Occipital lobe (tissue), 2 donors: Measurements from ENCODE around the gene GJA10. TPM values are rescaled to one million over a fixed set of nuclear protein-coding genes. Genes with fewer than 3 reads are reported as not detected.
"Not testable (repeated sequence)": the region's sequence is repeated elsewhere in the genome, so short reads cannot be mapped to it uniquely, and the experiment has no call there.

Experiments
- DNase-seq: peaks from one replicate; lab custom pipeline; 2025; lab: John Stamatoyannopoulos, UW
- total RNA-seq: library from RNA; depleted of rRNA; stranded (reverse); fragments of >200 nt; gene quantifications from one replicate; pipeline ENCODE4 v1.2.3, GENCODE V29; 2014

The GJA10 gene
- total RNA-seq = not detected

- DNase-seq = no peak
Measured at GRCh38 chr6:89894169-89894568, at the start of gene GJA10. Gene GJA10, plus strand, starts transcription at chr6:89894469. Its CDS starts 0 bp downstream, at chr6:89894469.

DNA sequence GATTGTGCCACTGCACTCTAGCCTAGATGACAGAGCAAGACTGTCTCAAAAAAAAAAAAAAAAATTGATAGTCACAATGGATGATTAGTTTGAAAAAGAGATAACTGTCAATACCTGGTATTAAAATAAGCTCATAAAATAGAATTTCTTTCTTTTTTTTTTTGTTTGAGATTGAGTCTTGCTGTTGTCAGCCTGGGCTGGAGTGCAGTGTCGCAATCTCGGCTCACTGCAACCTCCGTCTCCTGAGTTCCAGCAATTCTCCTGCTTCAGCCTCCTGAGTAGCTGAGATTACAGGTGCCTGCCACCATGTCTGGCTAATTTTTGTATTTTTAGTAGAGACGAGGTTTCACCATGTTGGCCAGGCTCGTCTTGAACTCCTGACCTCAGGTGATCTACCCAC, 46.8 kb upstream of the GJA10 start:
- not testable (repeated sequence) for DNase-seq

DNA sequence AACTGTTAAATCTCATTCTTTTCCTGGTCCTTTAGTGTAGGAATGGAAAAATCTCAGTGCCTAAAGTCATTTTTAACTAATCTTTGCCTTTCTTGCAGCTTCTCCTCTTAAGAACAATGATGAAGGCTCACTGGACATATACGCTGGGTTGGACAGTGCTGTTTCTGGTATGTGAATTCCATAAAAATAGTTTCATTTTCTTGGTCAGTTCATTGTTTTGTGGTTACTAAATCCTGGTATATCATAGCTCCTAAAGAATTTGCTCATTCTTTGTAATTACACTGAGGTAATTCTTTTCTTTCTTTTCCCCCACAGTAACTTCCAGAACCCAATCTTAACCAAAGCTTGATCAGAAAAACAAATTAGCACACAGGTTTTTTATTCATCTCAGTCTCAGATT, 41.2 kb upstream of the GJA10 start:
- DNase-seq = no peak

GRCh38 chr6:89858041-89858440, 36.2 kb upstream of the GJA10 start:
- no peak for DNase-seq

- no peak for DNase-seq
Measured at GRCh38 chr6:89859744-89860143, 34.5 kb upstream of the GJA10 start.

DNA sequence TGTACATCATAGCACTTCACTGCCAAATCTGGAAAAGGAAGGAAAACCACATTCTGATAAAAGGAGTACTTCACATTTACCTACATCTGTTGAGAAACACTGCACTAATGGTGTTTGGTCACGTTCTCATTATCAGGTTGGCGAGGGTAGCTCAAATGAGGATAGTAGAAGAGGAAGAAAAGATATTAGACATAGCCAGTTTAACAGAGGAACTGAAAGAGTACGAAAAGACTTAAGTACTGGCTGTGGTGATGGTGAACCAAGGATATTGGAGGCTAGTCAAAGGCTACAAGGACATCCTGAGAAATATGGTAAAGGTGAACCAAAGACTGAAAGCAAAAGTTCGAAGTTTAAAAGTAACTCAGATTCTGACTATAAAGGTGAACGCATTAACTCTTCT, 32.0 kb upstream of the GJA10 start:
- no peak for DNase-seq

DNA sequence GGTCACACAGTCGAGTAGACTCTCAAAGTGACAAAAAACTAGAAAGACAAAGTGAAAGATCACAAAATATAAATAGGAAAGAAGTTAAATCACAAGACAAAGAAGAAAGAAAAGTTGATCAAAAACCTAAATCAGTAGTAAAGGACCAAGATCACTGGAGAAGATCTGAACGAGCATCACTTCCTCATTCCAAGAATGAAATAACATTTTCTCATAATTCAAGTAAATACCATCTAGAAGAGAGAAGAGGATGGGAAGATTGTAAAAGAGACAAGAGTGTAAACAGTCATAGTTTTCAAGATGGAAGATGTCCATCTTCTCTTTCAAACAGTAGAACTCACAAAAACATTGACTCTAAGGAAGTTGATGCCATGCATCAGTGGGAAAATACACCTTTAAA, 31.6 kb upstream of the GJA10 start:
- DNase-seq = no peak

- no peak for DNase-seq
Measured at GRCh38 chr6:89866024-89866678, 28.1 kb upstream of the GJA10 start.

DNA sequence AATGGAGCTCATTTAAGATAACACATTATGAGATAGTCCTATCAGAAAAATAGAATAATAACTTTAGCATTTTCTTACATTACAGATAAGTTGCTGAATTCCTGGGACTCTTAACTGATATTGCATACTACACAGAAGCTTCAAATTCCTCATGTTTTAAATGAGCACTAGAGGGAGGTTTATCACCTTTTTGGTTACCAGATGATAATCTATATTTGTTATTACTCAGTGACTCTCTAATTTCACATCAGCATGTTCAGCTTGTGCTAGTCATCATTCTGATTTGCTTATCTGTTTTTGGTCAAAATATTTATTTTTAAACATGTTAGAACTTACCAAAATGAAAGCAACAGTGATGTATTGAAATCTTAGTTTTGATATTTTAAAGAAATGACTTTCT, 20.5 kb upstream of the GJA10 start:
- no peak for DNase-seq

DNA sequence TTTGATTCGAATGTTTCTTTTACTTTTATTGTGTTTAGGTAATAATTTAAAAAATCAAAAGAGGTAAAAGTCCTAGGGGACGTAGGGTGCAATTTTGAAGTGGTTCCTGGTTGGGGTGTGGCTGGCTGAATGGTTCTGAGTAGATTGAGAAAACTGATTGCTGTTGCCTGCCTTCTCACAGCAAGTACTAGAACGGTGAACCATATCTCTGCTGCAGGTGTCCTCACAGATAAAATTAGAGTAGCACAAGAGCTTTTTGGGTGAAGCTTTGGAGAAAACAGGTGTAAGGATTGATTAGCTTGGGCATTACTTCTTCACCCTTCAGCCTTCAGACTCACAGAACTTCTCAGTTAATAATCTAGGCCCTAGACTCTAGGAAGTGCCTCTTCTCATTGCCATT, 19.8 kb upstream of the GJA10 start:
- DNase-seq = no peak

DNA sequence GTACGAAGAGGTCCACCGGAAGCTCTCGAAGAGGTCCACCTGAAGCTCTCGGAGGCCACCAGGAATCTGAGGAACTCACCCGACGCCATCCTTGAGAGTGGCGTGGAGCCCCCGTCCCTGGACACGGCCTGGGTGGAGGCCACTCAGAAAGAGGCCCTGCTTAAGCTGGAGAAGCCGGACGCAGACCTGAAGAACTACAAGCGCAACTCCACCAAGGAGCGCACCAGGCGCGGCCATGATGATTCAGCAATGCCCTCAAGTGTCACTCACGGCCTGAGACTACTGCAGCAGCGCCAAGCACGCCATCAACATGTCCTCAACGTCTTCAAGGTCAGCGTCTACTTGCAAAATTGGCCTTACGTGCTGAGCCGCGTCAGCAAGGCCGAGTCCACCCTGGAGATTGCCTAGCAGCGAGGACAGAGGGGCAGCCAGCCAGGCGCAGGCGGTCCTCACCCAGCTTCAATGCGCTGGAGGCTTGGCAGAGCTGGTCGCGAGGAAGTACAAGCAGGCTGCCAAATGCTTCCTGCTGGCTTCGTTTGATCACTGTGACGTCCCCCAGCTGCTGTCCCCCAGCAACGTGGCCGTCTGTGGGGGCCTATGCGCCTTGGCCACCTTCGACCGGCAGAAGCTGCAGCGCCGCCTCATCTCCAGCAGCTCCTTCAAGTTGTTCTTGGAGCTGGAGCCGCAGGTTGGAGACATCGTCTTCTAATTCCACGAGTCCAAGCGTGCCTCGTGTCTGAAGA, 7.7 kb upstream of the GJA10 start:
- no peak for DNase-seq

- DNase-seq = no peak
Measured at GRCh38 chr6:89887452-89888137, 6.7 kb upstream of the GJA10 start.

GRCh38 chr6:89888138-89888514, 6.1 kb upstream of the GJA10 start:
- DNase-seq = no peak

DNA sequence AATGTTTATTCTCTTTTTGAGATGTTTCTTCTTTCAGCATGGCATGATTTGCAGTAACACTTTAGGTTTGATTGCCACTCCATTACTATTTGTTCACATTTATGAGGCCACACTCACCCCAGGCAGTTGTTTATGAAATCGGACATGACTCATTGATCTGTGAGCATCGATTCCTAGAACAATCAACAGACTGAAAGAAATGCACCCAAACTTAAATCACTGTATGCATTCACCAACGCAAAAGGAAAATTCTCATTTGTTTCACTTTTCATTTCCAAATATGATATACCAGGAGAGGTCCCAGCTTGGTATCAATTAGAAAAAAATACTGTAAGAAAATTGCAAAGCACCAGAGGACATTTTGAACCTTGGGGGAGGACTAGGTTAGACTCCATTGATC, 5.4 kb upstream of the GJA10 start:
- no peak for DNase-seq

DNA sequence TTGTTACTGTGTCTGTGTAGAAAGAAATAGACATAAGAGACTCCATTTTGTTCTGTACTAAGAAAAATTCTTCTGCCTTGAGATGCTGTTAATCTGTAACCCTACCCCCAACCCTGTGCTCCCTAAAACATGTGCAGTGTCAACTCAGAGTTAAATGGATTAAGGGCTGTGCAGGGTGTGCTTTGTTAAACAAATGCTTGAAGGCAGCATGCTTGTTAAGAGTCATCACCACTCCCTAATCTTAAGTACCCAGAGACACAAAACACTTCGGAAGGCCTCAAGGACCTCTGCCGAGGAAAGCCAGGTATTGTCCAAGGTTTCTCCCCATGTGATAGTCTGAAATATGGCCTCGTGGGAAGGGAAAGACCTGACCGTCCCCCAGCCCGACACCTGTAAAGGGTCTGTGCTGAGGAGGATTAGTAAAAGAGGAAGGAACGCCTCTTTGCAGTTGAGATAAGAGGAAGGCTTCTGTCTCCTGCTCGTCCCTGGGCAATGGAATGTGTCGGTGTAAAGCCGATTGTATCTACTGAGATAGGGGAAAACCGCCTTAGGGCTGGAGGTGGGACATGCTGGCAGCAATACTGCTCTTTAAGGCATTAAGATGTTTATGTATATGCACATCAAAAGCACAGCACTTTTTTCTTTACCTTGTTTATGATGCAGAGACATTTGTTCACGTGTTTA, 3.3 kb upstream of the GJA10 start:
- not testable (repeated sequence) for DNase-seq

DNA sequence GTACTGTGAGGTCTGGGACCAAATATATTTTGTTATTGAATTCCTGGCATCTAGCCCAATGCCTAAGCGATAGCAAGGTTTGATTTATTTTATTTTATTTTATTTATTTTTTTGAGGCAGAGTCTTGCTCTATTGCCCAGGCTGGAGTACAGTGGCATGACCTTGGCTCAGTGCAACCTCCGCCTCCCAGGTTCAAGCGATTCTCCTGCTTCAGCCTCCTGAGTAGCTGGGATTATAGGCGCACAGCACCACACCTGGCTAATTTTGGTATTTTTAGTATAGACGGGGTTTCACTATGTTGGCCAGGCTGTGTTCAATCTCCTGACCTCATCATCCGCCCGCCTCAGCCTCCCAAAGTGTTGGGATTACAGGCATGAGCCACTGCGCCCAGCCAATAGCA, 1.7 kb upstream of the GJA10 start:
- DNase-seq = not testable (repeated sequence)

DNA sequence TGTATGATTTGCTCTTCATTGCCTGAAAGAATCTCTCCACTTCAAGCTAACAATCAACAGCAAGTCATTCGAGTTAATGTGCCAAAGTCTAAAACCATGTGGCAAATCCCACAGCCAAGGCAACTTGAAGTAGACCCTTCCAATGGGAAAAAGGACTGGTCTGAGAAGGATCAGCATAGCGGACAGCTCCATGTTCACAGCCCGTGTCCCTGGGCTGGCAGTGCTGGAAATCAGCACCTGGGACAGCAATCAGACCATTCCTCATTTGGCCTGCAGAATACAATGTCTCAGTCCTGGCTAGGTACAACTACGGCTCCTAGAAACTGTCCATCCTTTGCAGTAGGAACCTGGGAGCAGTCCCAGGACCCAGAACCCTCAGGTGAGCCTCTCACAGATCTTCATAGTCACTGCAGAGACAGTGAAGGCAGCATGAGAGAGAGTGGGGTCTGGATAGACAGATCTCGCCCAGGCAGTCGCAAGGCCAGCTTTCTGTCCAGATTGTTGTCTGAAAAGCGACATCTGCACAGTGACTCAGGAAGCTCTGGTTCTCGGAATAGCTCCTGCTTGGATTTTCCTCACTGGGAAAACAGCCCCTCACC, 1.1 kb downstream of the GJA10 start:
- no peak for DNase-seq

- DNase-seq = not testable (repeated sequence)
Measured at GRCh38 chr6:89910001-89910901, 16.0 kb downstream of the GJA10 start.

DNA sequence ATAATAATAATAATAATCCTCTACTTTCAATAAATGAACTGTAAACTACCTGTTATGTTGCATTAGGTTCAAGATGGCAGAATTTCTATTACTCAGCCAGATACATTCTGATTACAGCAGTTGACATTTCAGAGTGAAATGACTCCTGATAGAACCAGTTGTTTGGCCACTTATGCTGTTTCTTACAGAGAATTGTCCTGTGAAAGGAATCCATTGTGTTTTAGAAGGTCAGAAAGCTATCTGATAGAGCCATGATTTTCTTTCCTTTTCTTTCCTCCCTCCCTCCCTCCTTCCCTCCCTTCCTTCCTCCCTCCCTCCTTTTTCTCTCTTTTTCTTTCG, 16.6 kb downstream of the GJA10 start:
- DNase-seq = no peak

GRCh38 chr6:89916136-89916920, 22.1 kb downstream of the GJA10 start:
- no peak for DNase-seq
